ENCODE data around the gene ERBIN. TPM values are rescaled to one million over a fixed set of nuclear protein-coding genes. Genes with fewer than 3 reads are reported as not detected.

Gene ERBIN
- total and polyA plus RNA-seq, 2 of the 4 experiments (the other 2 are of a cell fraction): 25.8 to 70.1 TPM

- Histone ChIP-seq H3K4me3 (ENCODE audit: insufficient read depth, low read depth, low read length) (no peak overlapping the region), H3K9me3 (ENCODE audit: control insufficient read depth, insufficient read depth, low read length) (no peaks in the 10 kb centered on the region), H3K27ac (ENCODE audit: insufficient read depth, low read length) (no peak overlapping the region), H3K4me2 (ENCODE audit: low read depth, low read length) (no peak overlapping the region), H3K18ac (ENCODE audit: low read depth, low read length) (no peak overlapping the region), H3K79me1 (ENCODE audit: low read depth in 1 of 2, low read length in 2 of 2) (peaks cover 5 to 67% of the 10 kb centered on the region in 2 experiments; a peak in 2 of 4 replicates), H2BK5ac (ENCODE audit: low read depth, low read length, poor library complexity, severe bottlenecking) (peak overlapping the region; percentile 7), H3K27me3 (ENCODE audit: control insufficient read depth, insufficient read depth, low read length) (no peaks in the 10 kb centered on the region), H2AK5ac (ENCODE audit: low read depth, low read length) (no peak overlapping the region), H4K91ac (ENCODE audit: insufficient read depth, low read depth, low read length) (no peak overlapping the region), H3K36me3 (ENCODE audit: control insufficient read depth, insufficient read depth, low read length) (no peaks in the 10 kb centered on the region; the same call in 1 of the 2 replicates), H4K20me1 (ENCODE audit: insufficient read depth, low read length) (peaks cover 95% of the 10 kb centered on the region), H2AK9ac (replicated peaks; ENCODE audit: low read depth, low read length, poor library complexity) (no peak overlapping the region), H3K9ac (ENCODE audit: low read depth, low read length) (no peak overlapping the region), H3K9me1 (ENCODE audit: insufficient read depth, low read length) (peaks cover 18% of the 10 kb centered on the region), H2AFZ (replicated peaks; ENCODE audit: low read length, poor library complexity) (no peak overlapping the region), H2BK15ac (ENCODE audit: low read depth, low read length) (no peak overlapping the region), H2BK120ac (ENCODE audit: low read depth, low read length) (no peak overlapping the region), H4K5ac (ENCODE audit: low read depth, low read length) (no peak overlapping the region), H2BK20ac (ENCODE audit: low read depth, low read length) (no peak overlapping the region), H3K56ac (ENCODE audit: extremely low read depth, insufficient read depth, low read length) (no peak overlapping the region), H3K23ac (ENCODE audit: low read depth, low read length) (no peak overlapping the region), H3K4me1 (ENCODE audit: control insufficient read depth, insufficient read depth, low read length) (peaks cover 18% of the 10 kb centered on the region), H4K8ac (ENCODE audit: low read depth in 2 of 2, low read length in 2 of 2) (no peak overlapping the region), H3K14ac (replicated peaks; ENCODE audit: low read depth, low read length) (no peak overlapping the region), H3K4ac (ENCODE audit: low read depth, low read length) (no peak overlapping the region)
- in situ Hi-C loops (cut with MboI; ENCODE audit: low sequenced_read_pairs): no loop called here
- ATAC-seq (ENCODE audit: low read depth) (no peak), DNase-seq (no peak)
- BruUV-seq (replicated peaks): no TSS peak
- TF ChIP-seq RCOR1 (IDR thresholded peaks at IDR 0.05; ENCODE audit: insufficient replicate concordance, low read length) (no peak), CTCF (conservative IDR thresholded peaks at IDR 0.05; ENCODE audit: low read depth, low read length) (no peak), POLR2A (IDR thresholded peaks at IDR 0.05; ENCODE audit: low read depth, low read length) (no peak)
- 90% methylated on average over 2 of the region's 3 CpGs; no CpG with 5 or more reads in 1 of the 2 experiments for WGBS, 2 experiments (ENCODE audit: extremely low coverage in 2 of 2, insufficient read length in 1 of 2)
- intact Hi-C loops (cut with micrococcal nuclease): no loop called here
- POLR2A ChIA-PET (ENCODE audit: unreplicated experiment): no interaction called here
- CTCF ChIA-PET: no interaction called here
- dilution Hi-C loops (cut with HindIII; ENCODE audit: low sequenced_read_pairs, unreplicated experiment): no loop called here
These were observed 25.0 kb downstream of the ERBIN start for GRCh38 chr5:65951330-65951729.
